HG03135 (cell line): ENCODE results near the gene DDX41.
"Not testable (repeated sequence)": the region's sequence is repeated elsewhere in the genome, so short reads cannot be mapped to it uniquely, and the experiment has no call there.

Experiments used
- ATAC-seq: cut with Tn5 transposase; IDR thresholded peaks from one replicate; pipeline ENCODE4 v1.9.1; 2021; ENCODE audit warnings: mild to moderate bottlenecking, moderate library complexity; ENCODE audit not compliant: unreplicated experiment

DDX41 gene

GRCh38 chr5:177537389-177538361 lies 20.9 kb upstream of the DDX41 start:
- ATAC-seq, result no peak

- ATAC-seq, result no peak
Observed at GRCh38 chr5:177536386-177536785, 19.6 kb upstream of the DDX41 start.

GRCh38 chr5:177535125-177535524 lies 18.4 kb upstream of the DDX41 start:
- ATAC-seq, result no peak

- ATAC-seq, result not testable (repeated sequence)
Observed at GRCh38 chr5:177534433-177534832, 17.7 kb upstream of the DDX41 start.

- ATAC-seq, result no peak
Observed at GRCh38 chr5:177531209-177531940, 14.6 kb upstream of the DDX41 start.

GRCh38 chr5:177530638-177531037 lies 13.9 kb upstream of the DDX41 start:
- ATAC-seq, result no peak

- no peak for ATAC-seq
Observed at GRCh38 chr5:177529247-177530203, 12.8 kb upstream of the DDX41 start.

GRCh38 chr5:177528631-177529030 lies 11.9 kb upstream of the DDX41 start:
- no peak for ATAC-seq

- ATAC-seq, result no peak
Observed at GRCh38 chr5:177527595-177527994, 10.8 kb upstream of the DDX41 start.

- ATAC-seq, result no peak
Observed at GRCh38 chr5:177526791-177527190, 10.0 kb upstream of the DDX41 start.

GRCh38 chr5:177526191-177526590 lies 9.4 kb upstream of the DDX41 start:
- no peak for ATAC-seq

- no peak for ATAC-seq
Observed at GRCh38 chr5:177524941-177525655, 8.3 kb upstream of the DDX41 start.

GRCh38 chr5:177524539-177524900 lies 7.8 kb upstream of the DDX41 start:
- ATAC-seq, result no peak

GRCh38 chr5:177523711-177524538 lies 7.2 kb upstream of the DDX41 start:
- ATAC-seq, result no peak

GRCh38 chr5:177520916-177521513 lies 4.3 kb upstream of the DDX41 start:
- ATAC-seq, result no peak

GRCh38 chr5:177520271-177520670 lies 3.5 kb upstream of the DDX41 start:
- no peak for ATAC-seq

GRCh38 chr5:177519463-177520235 lies 2.9 kb upstream of the DDX41 start:
- ATAC-seq, result no peak

- no peak for ATAC-seq
Observed at GRCh38 chr5:177515580-177515979, 1.2 kb downstream of the DDX41 start.
